Medulla oblongata (tissue), 1 donor: ENCODE measurements around the gene MED13L.

Experiments used
- DNase-seq: peaks from one replicate; pipeline ENCODE4 v3.0.0-alpha.2; 2015; ENCODE audit errors: extremely low spot score

MED13L gene

GRCh38 chr12:116210762-116211161 is 66.7 kb downstream of the MED13L start:
- DNase-seq: no peak

GRCh38 chr12:116210131-116210530 is 67.4 kb downstream of the MED13L start:
- DNase-seq: no peak

GRCh38 chr12:116209503-116209902 is 68.0 kb downstream of the MED13L start:
- DNase-seq: no peak

- no peak for DNase-seq
Observed at GRCh38 chr12:116207274-116207673, 70.2 kb downstream of the MED13L start.

- DNase-seq: no peak
Observed at GRCh38 chr12:116206828-116207227, 70.7 kb downstream of the MED13L start.

- DNase-seq: no peak
Observed at GRCh38 chr12:116204785-116205184, 72.7 kb downstream of the MED13L start.

GRCh38 chr12:116204169-116204568 is 73.3 kb downstream of the MED13L start:
- no peak for DNase-seq

GRCh38 chr12:116202940-116203339 is 74.6 kb downstream of the MED13L start:
- DNase-seq: peak; percentile 32

GRCh38 chr12:116202433-116202832 is 75.1 kb downstream of the MED13L start:
- peak; percentile 23 for DNase-seq

- DNase-seq: no peak
Observed at GRCh38 chr12:116201908-116202307, 75.6 kb downstream of the MED13L start.

GRCh38 chr12:116201359-116201758 is 76.1 kb downstream of the MED13L start:
- no peak for DNase-seq

GRCh38 chr12:116200812-116201211 is 76.7 kb downstream of the MED13L start:
- no peak for DNase-seq

- no peak for DNase-seq
Observed at GRCh38 chr12:116199160-116199706, 78.3 kb downstream of the MED13L start.

- no peak for DNase-seq
Observed at GRCh38 chr12:116196752-116197718, 80.5 kb downstream of the MED13L start.

GRCh38 chr12:116196226-116196625 is 81.3 kb downstream of the MED13L start:
- no peak for DNase-seq

GRCh38 chr12:116194935-116195431 is 82.5 kb downstream of the MED13L start:
- DNase-seq: no peak

GRCh38 chr12:116189692-116190091 is 87.8 kb downstream of the MED13L start:
- DNase-seq: no peak

- DNase-seq: no peak
Observed at GRCh38 chr12:116188581-116188980, 88.9 kb downstream of the MED13L start.

- DNase-seq: no peak
Observed at GRCh38 chr12:116187151-116187511, 90.4 kb downstream of the MED13L start.

- no peak for DNase-seq
Observed at GRCh38 chr12:116186482-116187150, 90.9 kb downstream of the MED13L start.

- no peak for DNase-seq
Observed at GRCh38 chr12:116184763-116185162, 92.7 kb downstream of the MED13L start.

- no peak for DNase-seq
Observed at GRCh38 chr12:116183741-116184141, 93.8 kb downstream of the MED13L start.
